BE2C (cell line): ENCODE measurements around the gene SRMS.

Experiments used
- DNase-seq: peaks from one replicate; pipeline ENCODE4 v3.0.0-alpha.2; 2020
- H3K27me3 ChIP-seq: fragments of 250-450 bp; sonication (Bioruptor Pico); 2 replicates; pipeline ENCODE4 v1.5.1; 2020; ENCODE audit warnings: mild to moderate bottlenecking
- H3K36me3 ChIP-seq: fragments of 250-450 bp; sonication (Bioruptor Pico); 2 replicates; pipeline ENCODE4 v1.5.1; 2020; ENCODE audit warnings: mild to moderate bottlenecking
- H3K4me1 ChIP-seq: fragments of 250-450 bp; sonication (Bioruptor Pico); 2 replicates; pipeline ENCODE4 v1.5.1; 2020
- H3K4me3 ChIP-seq: 2 replicates; pipeline ENCODE4 v1.5.1; 2011; ENCODE audit warnings: low read depth, low read length
- H3K9me3 ChIP-seq: fragments of 250-450 bp; sonication (Bioruptor Pico); 2 replicates; pipeline ENCODE4 v1.5.1; 2020
- CTCF ChIP-seq: IDR thresholded peaks from 2 replicates; pipeline ENCODE4 v1.5.1; 2012; ENCODE audit warnings: mild to moderate bottlenecking, low read depth, low read length

SRMS gene

GRCh38 chr20:63540417-63541186, 6.9 kb downstream of the SRMS start:
- TF ChIP-seq CTCF, result no peak
- Histone ChIP-seq H3K4me3 (no peak overlapping the region), H3K4me1 (peaks cover 14% of the 10 kb centered on the region), H3K27me3 (no peaks in the 10 kb centered on the region), H3K9me3 (no peaks in the 10 kb centered on the region), H3K36me3 (no peaks in the 10 kb centered on the region)
- peak; percentile 75 for DNase-seq

DNA sequence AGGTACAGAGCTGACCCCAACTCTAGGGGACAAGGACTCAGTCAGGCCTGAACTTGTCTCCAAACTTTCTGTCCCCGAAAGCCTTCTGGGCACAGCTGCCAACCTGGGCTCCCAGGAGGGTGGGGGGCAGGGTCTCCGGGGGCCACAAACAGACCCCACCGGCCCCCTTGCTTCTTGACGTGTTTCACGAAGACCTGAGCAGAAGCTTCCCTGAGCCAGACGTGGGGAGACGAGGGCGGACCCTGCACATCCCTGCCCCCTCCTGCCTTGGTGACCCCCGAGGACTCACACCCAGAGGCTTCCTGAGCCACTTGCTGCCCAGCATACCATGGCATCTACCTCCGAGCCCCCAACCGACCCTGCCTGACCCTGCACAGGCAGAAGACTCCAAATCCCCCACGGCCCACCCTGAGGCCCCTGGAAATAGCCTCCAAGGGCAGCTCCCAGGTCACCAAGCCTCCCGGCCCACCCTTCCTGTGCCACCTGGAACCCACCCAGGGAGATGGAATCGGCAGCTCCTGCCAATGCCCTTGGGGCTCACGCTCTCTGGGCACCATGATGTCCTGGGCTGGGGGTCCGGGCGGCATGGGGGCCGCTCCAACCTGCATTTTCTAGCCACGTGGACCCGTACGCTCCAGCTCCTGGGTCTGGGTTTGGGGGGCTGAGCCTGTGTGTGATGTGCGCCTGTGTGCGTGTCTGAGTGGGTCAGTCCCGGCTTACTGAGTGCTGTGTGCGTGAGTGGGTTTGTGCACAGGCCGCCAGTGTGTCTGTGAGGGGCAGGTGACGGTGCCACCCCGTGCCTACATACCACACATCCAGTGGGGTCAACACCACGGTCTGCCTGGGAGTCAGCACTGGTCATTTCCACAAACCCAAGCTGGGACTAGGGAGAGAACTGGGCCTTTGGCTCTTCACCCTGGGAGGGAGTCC, 7.8 kb downstream of the SRMS start:
- Histone ChIP-seq H3K36me3 (no peaks in the 10 kb centered on the region), H3K9me3 (no peaks in the 10 kb centered on the region), H3K4me1 (peaks cover 14% of the 10 kb centered on the region), H3K27me3 (no peaks in the 10 kb centered on the region), H3K4me3 (no peak overlapping the region)
- TF ChIP-seq CTCF, result no peak
- no peak for DNase-seq

GRCh38 chr20:63539092-63539430, 8.5 kb downstream of the SRMS start:
- Histone ChIP-seq H3K4me3 (no peak overlapping the region), H3K27me3 (no peaks in the 10 kb centered on the region), H3K9me3 (no peaks in the 10 kb centered on the region), H3K36me3 (no peaks in the 10 kb centered on the region), H3K4me1 (peaks cover 14% of the 10 kb centered on the region)
- no peak for TF ChIP-seq CTCF
- DNase-seq, result no peak

GRCh38 chr20:63538204-63539091, 9.1 kb downstream of the SRMS start:
- H3K9me3 ChIP-seq, result no peaks in the 10 kb centered on the region
- H3K4me3 ChIP-seq, result peak overlapping the region; percentile 43
- H3K4me1 ChIP-seq, result peaks cover 14% of the 10 kb centered on the region
- TF ChIP-seq CTCF, result no peak
- DNase-seq, result no peak
- H3K36me3 ChIP-seq, result no peaks in the 10 kb centered on the region
- H3K27me3 ChIP-seq, result no peaks in the 10 kb centered on the region

GRCh38 chr20:63537525-63538203, 9.9 kb downstream of the SRMS start:
- no peaks in the 10 kb centered on the region for H3K36me3 ChIP-seq
- no peaks in the 10 kb centered on the region for H3K27me3 ChIP-seq
- peak; percentile 87 for DNase-seq
- H3K9me3 ChIP-seq, result no peaks in the 10 kb centered on the region
- peak overlapping the region; percentile 43 for H3K4me3 ChIP-seq
- peaks cover 14% of the 10 kb centered on the region for H3K4me1 ChIP-seq
- TF ChIP-seq CTCF, result peak; percentile 90
